RWPE1 (cell line): ENCODE results near the gene NEURL1B.

Experiments used
- CTCF ChIA-PET: fragments of 350-600 bp; sonication (Branson Sonifier 250); formaldehyde crosslinking; extraction: SDS; loops from one replicate; lab custom pipeline; 2021; lab: Yijun Ruan, JAX
- POLR2A ChIA-PET: fragments of 400-600 bp; formaldehyde crosslinking; extraction: SDS; loops from one replicate; lab custom pipeline; 2020; ENCODE audit warnings: antibody characterized with exemption; ENCODE audit not compliant: low non-redundant PET; lab: Yijun Ruan, JAX
- DNase-seq: peaks from one replicate; pipeline ENCODE4 v3.0.0; 2012; ENCODE audit warnings: low spot score
- H3K27ac ChIP-seq: fragments of 450-650 bp; 2 replicates; pipeline ENCODE4 v1.5.1; 2017
- TF ChIP-seq, protein P1 (sequence below): fragments of 450-650 bp; conservative IDR thresholded peaks from 2 replicates; pipeline ENCODE4 v1.5.1; 2017; ENCODE audit warnings: low read depth, mild to moderate bottlenecking

NEURL1B gene

DNA sequence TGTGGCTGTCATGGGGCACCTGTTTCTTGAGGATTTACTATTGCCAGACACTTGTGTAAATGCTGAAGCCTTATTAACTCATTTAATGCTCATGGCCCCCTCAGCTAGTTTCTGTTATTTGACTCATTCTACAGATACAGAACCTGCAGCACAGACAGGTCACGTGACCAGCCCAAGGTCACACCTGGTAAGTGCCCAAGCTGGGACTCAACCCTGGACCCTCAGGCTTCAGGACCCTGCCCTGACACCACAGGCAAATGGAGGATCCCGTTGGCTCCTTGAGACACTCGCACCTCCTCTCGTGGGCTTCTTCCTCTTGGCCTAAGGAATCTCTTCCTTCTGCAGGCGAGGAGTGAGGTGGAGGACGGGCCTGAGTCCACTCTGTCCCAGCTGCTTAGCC, 10.6 kb upstream of the NEURL1B start:
- no peak overlapping the region for H3K27ac ChIP-seq
- TF ChIP-seq, protein P1, sequence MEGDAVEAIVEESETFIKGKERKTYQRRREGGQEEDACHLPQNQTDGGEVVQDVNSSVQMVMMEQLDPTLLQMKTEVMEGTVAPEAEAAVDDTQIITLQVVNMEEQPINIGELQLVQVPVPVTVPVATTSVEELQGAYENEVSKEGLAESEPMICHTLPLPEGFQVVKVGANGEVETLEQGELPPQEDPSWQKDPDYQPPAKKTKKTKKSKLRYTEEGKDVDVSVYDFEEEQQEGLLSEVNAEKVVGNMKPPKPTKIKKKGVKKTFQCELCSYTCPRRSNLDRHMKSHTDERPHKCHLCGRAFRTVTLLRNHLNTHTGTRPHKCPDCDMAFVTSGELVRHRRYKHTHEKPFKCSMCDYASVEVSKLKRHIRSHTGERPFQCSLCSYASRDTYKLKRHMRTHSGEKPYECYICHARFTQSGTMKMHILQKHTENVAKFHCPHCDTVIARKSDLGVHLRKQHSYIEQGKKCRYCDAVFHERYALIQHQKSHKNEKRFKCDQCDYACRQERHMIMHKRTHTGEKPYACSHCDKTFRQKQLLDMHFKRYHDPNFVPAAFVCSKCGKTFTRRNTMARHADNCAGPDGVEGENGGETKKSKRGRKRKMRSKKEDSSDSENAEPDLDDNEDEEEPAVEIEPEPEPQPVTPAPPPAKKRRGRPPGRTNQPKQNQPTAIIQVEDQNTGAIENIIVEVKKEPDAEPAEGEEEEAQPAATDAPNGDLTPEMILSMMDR, result no peak
- ChIA-PET POLR2A (no interaction called here), CTCF (interaction anchor here (0.6 kb wide), 1 partner anchor 93 kb away, joined by 3 read pairs; no protein-coding TSS in a partner anchor)
- no peak for DNase-seq

DNA sequence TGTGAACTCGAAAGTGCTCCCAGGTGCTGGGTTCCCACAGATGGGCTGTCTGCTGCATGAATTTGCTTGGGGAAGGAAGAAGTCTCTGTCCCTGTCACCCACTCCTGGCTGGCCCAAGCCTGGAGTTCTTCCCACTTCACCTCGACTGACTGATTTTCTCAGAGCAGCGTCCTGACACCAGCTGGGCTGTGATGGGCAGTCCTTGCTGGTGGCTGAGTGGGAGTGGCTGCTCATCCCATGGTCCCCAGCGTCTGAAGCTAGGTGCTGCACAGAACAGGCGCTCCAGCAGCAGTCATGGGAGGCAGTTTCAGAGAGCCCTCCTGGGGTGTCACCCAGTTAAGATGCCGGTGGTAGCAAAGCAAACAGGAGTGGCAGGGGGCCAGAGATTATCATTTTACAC, 10.1 kb upstream of the NEURL1B start:
- H3K27ac ChIP-seq, result no peak overlapping the region
- DNase-seq, result no peak
- POLR2A ChIA-PET, result no interaction called here
- TF ChIP-seq, protein P1, result no peak
- CTCF ChIA-PET, result no interaction called here

DNA sequence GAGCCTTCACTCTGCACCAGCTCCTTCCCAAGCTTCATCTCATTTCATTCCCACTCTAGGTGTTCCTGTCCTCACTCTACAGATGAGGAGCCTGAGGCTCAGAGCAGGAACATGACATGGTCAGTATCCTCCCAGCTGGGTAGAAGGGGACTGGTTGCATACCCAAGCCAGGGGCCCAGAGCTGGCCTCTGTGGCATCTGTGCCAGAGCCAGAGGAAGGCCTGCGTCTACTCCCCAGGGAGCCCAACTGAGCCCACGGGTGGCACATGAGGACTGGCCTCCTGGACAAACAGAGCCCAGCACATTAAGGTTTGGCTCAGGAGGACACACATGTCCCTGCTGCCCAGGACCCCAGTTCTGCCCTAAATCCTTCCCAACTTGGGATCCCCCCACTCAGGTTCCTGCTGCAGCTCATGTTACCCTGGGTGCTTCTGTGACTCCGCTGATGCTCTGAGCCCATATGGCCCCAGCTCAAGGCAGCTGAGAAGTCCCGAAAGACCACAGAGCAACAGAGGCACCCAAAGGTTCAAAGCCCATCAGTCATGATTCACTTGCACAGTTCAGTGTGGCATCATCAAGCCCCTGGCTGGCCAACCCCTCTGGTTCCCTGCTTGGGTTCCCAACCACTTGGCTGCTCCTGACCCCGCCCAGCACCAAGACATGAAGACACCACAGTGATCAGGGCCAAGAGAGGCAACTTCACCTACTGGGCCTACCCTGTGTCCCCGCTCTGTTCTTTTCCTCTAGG, 8.5 kb upstream of the NEURL1B start:
- TF ChIP-seq, protein P1, result no peak
- CTCF ChIA-PET, result no interaction called here
- DNase-seq, result no peak
- H3K27ac ChIP-seq, result no peak overlapping the region
- POLR2A ChIA-PET, result no interaction called here

DNA sequence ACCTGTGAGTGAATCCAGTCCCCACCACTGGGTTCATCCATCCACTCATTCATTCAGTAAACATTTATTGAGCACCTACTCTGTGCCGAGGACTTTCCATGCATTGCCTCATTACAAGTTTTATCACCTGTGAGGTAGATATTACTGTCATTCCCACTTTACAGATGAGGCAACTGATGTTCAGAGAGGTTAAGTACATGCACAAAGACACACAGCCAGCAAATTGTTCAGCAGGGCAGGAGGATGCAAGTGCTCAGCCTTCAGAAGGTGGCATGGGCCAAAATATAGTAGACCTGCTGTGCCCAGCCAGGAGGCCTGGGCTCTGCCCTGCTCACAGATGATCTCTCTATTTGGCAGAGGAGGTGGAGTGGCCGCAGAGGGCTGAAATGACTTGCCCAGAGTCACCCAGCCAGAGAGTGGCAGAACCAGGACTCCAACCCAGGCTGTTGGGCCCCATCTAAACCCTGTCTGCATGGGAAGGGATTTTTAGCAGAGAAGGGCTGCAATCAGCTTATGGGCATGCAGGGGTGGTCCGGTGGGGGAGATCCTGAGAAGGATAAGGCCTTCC, 7.6 kb upstream of the NEURL1B start:
- ChIA-PET CTCF (no interaction called here), POLR2A (no interaction called here)

DNA sequence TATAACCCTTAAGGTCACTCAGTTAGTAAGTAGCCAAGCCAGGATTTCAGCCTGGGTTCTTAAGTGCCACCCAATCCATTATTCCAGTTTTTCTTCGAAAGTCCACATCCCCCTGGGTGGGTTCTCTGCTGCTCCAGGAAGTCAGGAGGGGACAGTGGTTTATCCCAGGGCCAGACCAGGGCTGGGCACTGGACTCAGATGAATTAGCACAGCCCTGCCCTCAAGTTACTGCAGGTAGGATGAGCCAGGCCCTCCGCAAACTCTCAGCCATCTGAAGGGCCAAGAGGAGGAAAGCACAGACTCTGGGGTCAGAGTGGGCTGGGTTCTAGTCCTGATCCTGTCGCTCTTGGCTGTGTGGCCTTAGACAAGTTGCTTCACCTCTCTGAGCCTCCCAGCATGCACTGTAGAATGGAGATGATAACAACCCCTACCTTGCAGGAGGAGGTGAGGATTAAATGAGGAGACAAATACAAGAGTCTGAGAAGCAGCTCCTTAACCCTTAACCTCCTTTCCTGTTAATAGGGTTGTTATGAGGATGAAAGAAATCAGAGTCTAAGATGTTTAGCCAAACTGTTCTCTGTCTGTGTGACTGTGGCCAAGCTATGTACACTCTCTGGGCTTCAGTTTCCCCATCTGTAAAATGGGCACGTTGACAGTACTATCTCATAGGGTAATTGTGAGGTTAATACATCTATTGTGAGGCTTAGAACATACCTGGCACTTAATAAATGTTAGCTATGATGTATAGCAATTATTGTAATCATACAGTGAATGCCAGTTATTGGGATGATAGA, 6.8 kb upstream of the NEURL1B start:
- TF ChIP-seq, protein P1, result no peak
- DNase-seq, result no peak
- H3K27ac ChIP-seq, result no peak overlapping the region
- POLR2A ChIA-PET, result no interaction called here
- CTCF ChIA-PET, result interaction anchor here (0.5 to 0.7 kb wide), 3 partner anchors 54 to 1373 kb away, joined by 3 to 4 read pairs (median 3); no protein-coding TSS in a partner anchor

More for the DNA sequence above, 7.6 kb upstream of the NEURL1B start:
- TF ChIP-seq, protein P1, result no peak
- no peak for DNase-seq
- H3K27ac ChIP-seq, result no peak overlapping the region

DNA sequence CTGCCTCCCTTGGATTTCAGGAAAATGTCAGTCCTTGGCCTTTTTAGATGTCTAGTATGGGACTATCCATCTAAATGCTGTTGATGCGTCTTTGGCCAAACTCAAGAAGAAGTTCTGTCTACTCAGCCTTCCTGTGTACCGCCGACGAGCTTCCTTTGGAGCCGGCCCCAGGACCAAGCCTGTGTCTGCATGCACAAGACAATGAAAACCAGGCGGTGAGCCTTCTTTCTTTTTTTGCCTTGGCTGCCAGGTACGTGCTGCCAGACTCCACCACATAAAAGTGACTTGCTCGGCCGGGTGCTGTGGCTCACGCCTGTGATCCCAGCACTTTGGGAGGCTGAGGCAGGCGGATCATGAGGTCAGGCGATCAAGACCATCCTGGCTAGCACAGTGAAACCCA, 6.0 kb upstream of the NEURL1B start:
- ChIA-PET CTCF (interaction anchor here (0.5 to 0.6 kb wide), 2 partner anchors 348 to 1374 kb away, joined by 3 read pairs; no protein-coding TSS in a partner anchor), POLR2A (no interaction called here)
- no peak overlapping the region for H3K27ac ChIP-seq
- TF ChIP-seq, protein P1, result no peak
- no peak for DNase-seq
